Stimulated activated naive CD4-positive, alpha-beta T cell treated with Interleukin-2 at 50 U/mL for 16 hours (primary cell): Measurements from ENCODE around the gene KIR2DL4.
"Not testable (repeated sequence)": the region's sequence is repeated elsewhere in the genome, so short reads cannot be mapped to it uniquely, and the experiment has no call there.

Experiments used
- DNase-seq: peaks from one replicate; lab custom pipeline; 2025; lab: John Stamatoyannopoulos, UW

The KIR2DL4 gene

DNA sequence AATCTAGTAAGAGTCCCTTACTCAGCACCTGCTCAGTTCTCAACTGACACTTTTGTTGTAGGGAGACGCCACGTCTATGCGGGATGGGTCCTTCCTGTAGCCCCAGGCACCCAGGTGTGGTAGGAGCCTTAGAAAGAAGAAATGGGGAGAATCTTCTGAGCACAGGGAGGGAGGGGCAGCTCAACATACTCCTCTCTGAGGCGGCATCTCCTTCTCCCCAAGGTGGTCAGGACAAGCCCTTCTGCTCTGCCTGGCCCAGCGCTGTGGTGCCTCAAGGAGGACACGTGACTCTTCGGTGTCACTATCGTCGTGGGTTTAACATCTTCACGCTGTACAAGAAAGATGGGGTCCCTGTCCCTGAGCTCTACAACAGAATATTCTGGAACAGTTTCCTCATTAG, 1.2 kb downstream of the KIR2DL4 start:
- no peak for DNase-seq

DNA sequence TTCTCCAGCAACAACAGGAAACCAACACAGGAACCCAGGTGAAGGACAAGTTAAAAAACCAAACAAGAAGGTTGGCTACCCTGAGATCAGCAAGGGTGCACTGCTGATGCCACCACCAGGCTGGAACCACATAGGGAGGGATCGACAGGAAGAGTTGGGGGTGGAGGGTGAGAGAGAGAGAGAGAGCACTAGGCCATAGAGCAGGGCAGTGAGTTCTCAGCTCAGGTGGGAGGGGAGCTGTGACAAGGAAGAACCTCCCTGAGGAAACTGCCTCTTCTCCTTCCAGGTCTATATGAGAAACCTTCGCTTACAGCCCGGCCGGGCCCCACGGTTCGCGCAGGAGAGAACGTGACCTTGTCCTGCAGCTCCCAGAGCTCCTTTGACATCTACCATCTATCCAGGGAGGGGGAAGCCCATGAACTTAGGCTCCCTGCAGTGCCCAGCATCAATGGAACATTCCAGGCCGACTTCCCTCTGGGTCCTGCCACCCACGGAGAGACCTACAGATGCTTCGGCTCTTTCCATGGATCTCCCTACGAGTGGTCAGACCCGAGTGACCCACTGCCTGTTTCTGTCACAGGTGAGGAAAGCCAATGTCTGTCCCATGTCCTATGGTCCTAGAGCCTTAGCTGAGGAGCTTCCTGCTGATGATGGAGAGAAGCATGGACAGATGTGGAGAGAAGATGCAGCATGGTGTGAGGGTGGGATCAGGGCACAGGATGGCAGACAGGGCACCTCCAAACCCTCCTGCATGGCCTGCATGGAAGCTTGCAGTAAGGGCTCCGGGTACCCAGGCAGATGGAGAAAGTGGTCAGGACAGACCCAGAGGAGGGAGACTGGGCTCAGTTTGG, 2.5 kb downstream of the KIR2DL4 start:
- no peak for DNase-seq

DNA sequence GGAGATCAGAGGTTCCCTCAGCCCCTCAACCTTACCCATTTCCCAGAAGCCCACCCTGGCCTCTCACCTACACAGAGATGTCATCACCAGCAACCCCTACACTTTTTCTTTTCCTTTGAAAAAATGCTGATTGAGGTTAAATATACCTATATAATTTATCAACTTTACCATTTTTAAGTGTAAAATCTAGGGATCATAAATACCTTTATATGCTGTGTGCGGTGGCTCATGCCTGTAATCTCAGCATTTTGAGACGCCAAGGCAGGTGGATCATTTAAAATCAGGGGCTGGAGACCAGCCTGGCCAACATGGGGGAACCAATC, 3.1 kb downstream of the KIR2DL4 start:
- no peak for DNase-seq

DNA sequence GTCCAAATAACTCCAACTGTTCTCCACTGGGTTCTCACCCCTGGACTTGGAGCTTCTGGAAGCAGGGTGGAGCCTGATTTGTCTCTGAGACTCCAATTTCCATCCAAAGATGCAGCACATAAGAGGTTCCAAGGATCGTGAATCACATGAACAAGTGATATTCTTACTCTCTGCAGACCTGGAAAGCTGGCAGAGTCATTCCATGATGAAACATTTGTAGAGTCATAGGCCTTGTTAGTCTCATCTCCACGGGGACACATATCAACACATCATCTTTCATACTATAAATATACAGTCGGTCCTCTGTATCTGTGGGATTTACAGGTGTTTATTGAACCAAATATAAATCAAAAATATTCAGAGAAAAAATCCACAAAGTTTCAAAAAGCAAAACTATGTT, 11.2 kb downstream of the KIR2DL4 start:
- not testable (repeated sequence) for DNase-seq

DNA sequence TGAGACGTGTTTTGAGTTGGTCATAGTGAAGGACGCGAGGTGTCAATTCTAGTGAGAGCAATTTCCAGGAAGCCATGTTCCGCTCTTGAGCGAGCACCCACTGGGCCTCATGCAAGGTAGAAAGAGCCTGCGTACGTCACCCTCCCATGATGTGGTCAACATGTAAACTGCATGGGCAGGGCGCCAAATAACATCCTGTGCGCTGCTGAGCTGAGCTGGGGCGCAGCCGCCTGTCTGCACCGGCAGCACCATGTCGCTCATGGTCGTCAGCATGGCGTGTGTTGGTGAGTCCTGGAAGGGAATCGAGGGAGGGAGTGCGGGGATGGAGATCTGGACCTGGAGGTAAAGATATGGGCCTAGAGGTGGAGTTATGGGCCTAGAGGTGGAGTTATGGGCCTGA, 12.8 kb downstream of the KIR2DL4 start, which contains the start of gene KIR3DL1:
TSS of gene KIR3DL1 (plus strand) at position 218 of the 400 bp plus-strand sequence.
- not testable (repeated sequence) for DNase-seq

DNA sequence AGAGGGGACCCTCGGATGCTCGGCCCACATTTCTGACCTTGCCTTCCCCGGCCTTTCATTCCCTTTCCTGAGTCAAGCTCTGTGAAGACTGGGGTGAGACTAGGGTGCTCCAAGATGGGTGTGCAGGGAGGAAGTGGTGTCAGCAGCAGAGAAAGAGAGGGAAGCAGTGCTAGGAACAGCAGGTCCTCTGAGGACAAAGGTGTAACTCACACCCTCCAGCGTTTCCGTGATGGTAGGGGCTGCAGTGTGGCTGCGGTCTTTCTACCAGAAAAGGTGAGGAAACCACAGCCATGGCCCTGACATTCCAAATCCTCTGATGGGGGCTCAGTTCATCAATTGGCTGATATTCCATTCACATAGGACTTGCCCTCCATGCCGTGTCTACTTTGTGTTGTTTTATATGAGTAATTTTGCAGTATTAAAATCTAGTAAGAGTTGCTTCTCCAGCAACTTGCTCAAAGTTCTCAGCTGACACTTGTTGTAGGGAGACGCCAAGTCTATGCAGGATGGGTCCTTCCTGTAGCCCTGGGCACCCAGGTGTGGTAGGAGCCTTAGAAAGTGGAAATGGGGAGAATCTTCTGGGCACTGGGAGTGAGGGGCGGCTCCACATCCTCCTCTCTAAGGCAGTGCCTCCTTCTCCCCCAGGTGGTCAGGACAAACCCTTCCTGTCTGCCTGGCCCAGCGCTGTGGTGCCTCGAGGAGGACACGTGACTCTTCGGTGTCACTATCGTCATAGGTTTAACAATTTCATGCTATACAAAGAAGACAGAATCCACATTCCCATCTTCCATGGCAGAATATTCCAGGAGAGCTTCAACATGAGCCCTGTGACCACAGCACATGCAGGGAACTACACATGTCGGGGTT, 14.5 kb downstream of the KIR2DL4 start:
- DNase-seq: no peak

DNA sequence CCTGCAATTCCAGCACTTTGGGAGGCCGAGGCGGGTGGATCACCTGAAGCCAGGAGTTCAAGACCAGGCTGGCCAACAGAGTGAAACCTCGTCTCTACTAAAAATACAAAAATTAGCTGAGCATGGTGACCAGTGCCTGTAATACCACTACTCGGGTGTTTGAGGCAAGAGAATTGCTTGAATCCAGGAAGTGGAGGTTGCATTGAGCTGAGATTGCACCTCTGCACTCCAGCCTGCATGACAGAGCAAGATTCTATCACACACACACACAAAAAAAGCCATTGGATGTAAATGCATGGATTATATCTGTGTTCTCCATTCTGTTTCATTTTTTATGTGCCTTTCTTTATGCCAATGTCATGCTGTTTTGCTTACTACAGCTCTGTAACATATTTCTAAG, 21.0 kb downstream of the KIR2DL4 start:
- not testable (repeated sequence) for DNase-seq

DNA sequence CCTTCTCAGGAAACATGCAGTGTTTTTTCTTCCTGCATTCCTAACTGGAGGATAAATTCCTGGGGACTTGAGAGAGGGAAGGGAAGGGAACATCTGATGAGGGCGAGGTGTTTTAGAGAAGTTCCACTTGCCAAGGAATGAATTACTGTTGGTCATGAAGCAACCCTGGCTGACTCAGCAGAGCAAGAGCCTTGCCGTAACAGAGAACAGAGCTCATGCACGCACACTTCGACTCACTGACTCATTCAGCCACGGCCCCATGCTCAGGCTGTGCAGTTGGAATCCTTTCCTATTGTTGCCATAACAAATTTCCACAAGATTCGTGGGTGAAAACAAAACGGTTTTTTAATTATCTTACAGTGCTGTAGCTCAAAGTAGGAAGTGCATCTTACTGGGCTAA, 21.9 kb downstream of the KIR2DL4 start:
- not testable (repeated sequence) for DNase-seq

DNA sequence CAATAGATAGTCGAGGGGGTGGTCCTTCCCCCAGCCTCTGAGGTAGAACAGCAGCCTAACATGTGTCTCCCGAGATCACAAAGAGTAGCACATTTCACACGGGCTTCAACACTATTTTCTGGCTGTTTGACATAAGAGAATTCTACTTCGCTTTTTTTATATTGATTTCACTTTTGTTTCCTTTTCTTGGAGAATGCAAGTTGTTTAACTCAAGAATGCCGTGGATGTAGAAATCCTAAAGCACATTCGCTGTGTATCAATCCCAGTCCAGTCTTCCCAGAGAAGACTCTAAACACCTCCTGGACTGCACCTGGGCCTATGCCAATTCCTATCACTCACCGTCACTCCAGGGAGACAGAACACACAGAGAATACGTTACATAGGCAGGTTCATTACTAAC, 24.7 kb downstream of the KIR2DL4 start:
- not testable (repeated sequence) for DNase-seq

DNA sequence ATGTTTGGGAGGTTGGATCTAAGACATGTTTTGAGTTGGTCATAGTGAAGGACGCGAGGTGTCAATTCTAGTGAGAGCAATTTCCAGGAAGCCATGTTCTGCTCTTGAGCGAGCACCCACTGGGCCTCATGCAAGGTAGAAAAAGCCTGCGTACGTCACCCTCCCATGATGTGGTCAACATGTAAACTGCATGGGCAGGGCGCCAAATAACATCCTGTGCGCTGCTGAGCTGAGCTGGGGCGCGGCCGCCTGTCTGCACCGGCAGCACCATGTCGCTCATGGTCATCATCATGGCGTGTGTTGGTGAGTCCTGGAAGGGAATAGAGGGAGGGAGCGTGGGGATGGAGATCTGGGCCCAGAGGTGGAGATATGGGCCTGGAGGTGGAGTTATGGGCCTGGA, 29.1 kb downstream of the KIR2DL4 start, which contains the start of gene KIR2DS4:
TSS of gene KIR2DS4 (plus strand) at position 181 of the 400 bp plus-strand sequence.
- DNase-seq: not testable (repeated sequence)

DNA sequence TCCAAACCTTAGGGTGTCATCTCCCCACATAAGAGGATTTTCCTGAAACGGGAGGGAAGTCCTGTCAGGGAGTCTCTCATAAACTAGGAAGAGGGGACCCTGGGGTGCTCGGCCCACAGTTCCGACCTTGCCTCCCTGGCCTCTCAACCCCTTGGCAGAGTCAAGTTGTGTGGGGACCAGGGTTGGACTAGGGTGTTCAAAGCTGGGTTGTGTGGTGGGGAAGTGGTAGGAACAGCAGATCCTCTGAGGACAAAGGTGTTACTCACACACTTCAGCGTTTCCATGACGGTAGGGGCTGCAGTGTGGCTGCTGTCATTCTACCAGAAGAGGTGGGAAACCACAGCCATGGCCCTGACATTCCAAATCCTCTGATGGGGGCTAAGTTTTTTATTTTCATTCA, 31.7 kb downstream of the KIR2DL4 start:
- DNase-seq: not testable (repeated sequence)

DNA sequence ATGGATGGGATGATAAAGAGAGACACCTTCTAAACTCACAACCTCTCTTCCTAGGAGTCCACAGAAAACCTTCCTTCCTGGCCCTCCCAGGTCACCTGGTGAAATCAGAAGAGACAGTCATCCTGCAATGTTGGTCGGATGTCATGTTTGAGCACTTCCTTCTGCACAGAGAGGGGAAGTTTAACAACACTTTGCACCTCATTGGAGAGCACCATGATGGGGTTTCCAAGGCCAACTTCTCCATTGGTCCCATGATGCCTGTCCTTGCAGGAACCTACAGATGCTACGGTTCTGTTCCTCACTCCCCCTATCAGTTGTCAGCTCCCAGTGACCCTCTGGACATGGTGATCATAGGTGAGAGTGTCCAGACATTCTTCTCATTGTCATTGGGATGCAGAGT, 34.1 kb downstream of the KIR2DL4 start:
- DNase-seq: not testable (repeated sequence)

DNA sequence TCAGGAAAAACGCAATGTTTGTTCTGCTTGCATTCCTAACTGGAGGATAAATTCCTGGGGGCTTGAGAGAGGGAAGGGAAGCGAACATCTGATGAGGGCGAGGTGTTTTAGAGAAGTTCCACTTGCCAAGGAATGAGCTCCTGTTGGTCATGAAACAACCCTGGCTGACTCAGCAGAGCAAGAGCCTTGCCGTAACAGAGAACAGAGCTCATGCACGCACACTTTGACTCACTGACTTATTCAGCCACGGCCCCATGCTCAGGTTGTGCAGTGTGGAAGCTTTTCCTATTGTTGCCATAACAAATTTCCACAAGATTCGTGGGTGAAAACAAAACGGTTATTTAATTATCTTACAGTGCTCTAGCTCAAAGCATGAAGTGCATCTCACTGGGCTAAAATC, 39.8 kb downstream of the KIR2DL4 start:
- DNase-seq: not testable (repeated sequence)

DNA sequence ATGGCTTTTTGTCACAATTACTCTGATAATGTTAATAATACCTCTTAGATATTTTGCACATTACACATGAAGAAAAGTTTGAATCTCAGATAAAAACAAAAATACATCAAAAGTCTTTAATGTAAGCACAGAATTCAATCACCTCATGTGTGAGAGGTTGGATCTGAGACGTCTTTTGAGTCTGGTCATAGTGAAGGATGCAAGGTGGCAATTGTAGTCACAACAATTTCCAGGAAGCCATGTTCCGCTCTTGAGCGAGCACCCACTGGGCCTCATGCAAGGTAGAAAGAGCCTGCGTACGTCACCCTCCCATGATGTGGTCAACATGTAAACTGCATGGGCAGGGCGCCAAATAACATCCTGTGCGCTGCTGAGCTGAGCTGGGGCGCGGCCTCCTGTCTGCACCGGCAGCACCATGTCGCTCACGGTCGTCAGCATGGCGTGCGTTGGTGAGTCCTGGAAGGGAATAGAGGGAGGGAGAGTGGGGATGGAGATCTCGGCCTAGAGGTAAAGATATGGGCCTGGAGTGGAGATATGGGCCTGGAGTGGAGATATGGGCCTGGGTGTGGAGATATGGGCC, 46.7 kb downstream of the KIR2DL4 start, which contains the start of gene KIR3DL2:
TSS of gene KIR3DL2 (plus strand) at position 383 of the 580 bp plus-strand sequence. CDS start at position 416, 33 bp downstream.
- DNase-seq: not testable (repeated sequence)

DNA sequence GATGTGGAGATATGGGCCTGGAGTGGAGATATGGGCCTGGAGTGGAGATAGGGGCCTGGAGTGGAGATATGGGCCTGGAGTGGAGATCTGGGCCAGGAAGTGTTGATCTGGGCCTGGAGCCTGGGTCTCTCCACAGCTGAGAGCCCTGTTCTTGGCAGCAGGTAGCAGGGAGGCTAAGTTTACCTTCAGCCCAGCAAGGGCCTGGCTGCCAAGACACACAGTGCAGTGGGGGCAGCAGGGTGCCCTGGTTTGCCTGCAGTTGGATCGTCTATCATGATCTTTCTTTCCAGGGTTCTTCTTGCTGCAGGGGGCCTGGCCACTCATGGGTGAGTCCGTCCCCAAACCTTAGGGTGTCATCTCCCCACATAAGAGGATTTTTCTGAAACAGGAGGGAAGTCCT, 47.5 kb downstream of the KIR2DL4 start:
- no peak for DNase-seq

DNA sequence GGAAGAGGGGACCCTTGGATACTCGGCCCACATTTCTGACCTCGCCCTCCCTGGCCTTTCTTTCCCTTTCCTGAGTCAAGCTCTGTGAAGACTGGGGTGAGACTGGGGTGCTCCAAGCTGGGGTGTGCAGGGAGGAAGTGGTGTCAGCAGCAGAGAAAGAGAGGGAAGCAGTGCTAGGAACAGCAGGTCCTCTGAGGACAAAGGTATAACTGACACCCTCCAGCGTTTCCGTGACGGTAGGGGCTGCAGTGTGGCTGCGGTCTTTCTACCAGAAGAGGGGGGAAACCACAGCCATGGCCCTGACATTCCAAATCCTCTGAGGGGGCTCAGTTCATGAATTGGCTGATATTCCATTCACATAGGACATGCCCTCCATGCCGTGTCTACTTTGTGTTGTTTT, 47.9 kb downstream of the KIR2DL4 start:
- DNase-seq: no peak

DNA sequence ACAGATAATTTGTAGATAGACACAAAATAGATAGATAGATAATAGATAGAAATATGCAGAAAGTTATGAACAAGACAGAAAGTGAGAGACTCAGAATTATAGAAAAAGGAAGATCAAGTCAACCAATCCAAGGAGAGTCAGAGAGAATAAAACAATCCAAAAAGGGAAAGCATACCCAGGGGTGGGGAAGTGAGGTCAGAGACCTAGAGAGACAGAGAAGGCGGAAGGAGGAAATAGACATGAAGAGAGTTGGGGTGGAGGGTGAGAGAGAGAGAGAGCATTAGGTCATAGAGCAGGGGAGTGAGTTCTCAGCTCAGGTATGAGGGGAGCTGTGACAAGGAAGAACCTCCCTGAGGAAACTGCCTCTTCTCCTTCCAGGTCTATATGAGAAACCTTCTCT, 51.8 kb downstream of the KIR2DL4 start:
- DNase-seq: not testable (repeated sequence)

DNA sequence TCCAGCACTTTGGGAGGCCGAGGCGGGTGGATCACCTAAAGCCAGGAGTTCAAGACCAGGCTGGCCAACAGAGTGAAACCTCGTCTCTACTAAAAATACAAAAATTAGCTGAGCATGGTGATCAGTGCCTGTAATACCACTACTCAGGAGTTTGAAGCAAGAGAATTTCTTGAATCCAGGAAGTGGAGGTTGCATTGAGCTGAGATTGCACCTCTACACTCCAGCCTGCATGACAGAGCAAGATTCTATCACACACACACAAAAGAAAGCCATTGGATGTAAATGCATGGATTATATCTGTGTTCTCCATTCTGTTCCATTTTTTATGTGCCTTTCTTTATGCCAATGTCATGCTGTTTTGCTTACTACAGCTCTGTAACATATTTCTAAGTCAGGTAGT, 55.1 kb downstream of the KIR2DL4 start:
- DNase-seq: not testable (repeated sequence)

DNA sequence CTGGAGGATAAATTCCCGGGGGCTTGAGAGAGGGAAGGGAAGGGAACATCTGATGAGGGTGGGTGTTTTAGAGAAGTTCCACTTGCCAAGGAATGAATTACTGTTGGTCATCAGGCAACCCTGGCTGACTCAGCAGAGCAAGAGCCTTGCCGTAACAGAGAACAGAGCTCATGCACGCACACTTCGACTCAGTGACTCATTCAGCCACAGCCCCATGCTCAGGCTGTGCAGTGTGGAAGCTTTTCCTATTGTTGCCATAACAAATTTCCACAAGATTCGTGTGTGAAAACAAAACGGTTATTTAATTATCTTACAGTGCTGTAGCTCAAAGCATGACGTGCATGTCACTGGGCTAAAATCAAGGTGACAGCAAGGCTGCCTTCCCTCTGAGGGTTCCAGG, 56.0 kb downstream of the KIR2DL4 start:
- not testable (repeated sequence) for DNase-seq

DNA sequence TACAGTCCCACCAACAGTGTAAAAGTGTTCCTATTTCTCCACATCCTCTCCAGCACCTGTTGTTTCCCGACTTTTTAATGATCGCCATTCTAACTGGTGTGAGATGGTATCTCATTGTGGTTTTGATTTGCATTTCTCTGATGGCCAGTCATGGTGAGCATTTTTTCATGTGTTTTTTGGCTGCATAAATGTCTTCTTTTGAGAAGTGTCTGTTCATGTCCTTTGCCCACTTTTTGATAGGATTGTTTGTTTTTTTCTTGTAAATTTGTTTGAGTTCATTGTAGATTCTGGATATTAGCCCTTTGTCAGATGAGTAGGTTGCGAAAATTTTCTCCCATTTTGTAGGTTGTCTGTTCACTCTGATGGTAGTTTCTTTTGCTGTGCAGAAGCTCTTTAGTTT, 60.0 kb downstream of the KIR2DL4 start:
- DNase-seq: not testable (repeated sequence)
